ENCODE results near the gene BCL2L14. TPM values are rescaled to one million over a fixed set of nuclear protein-coding genes. Genes with fewer than 3 reads are reported as not detected.

BCL2L14 gene
- total and polyA plus RNA-seq, 2 of the 13 experiments (the other 11 are each of a cell fraction or from before 2014, with no cell fraction given) = 0.11 TPM; not detected in 1

- TF ChIP-seq HES4 (CRISPR knock-in tag; IDR thresholded peaks at IDR 0.05; ENCODE audit: borderline replicate concordance) (no peak), ZNF574 (CRISPR knock-in tag; IDR thresholded peaks at IDR 0.05) (no peak), ZNF547 (CRISPR knock-in tag; IDR thresholded peaks at IDR 0.05) (no peak), NONO (IDR thresholded peaks at IDR 0.05) (no peak), NONO (CRISPR knock-in tag; conservative IDR thresholded peaks at IDR 0.05) (no peak), ZNF619 (CRISPR knock-in tag; IDR thresholded peaks at IDR 0.05) (no peak), HDAC2 (CRISPR knock-in tag; IDR thresholded peaks at IDR 0.05) (no peak), ISL2 (CRISPR knock-in tag; IDR thresholded peaks at IDR 0.05) (no peak), SKI (IDR thresholded peaks at IDR 0.05; ENCODE audit: partially characterized antibody) (peak; percentile 6), NFRKB (IDR thresholded peaks at IDR 0.05) (no peak), ZNF550 (CRISPR knock-in tag; IDR thresholded peaks at IDR 0.05; ENCODE audit: borderline replicate concordance) (no peak), ZSCAN9 (CRISPR knock-in tag; IDR thresholded peaks at IDR 0.05; ENCODE audit: borderline replicate concordance) (peak; percentile 34; the same call in 1 of the 2 replicates), ZNF639 (CRISPR knock-in tag; conservative IDR thresholded peaks at IDR 0.05) (no peak), ARNTL (CRISPR knock-in tag; IDR thresholded peaks at IDR 0.05) (no peak; the same call in 1 of the 2 replicates), ZNF777 (CRISPR knock-in tag; IDR thresholded peaks at IDR 0.05) (no peak), ZNF30 (CRISPR knock-in tag; IDR thresholded peaks at IDR 0.05) (no peak), PRDM10 (CRISPR knock-in tag; IDR thresholded peaks at IDR 0.05; ENCODE audit: low read depth) (no peak), ZSCAN29 (CRISPR knock-in tag; conservative IDR thresholded peaks at IDR 0.05) (no peak), SIX1 (CRISPR knock-in tag; IDR thresholded peaks at IDR 0.05; ENCODE audit: borderline replicate concordance) (no peak), NFE2L2 (IDR thresholded peaks at IDR 0.05; ENCODE audit: low read length) (no peak), CHD2 (IDR thresholded peaks at IDR 0.05; ENCODE audit: low read depth, low read length) (no peak), ZNF7 (CRISPR knock-in tag; IDR thresholded peaks at IDR 0.05) (no peak), NR2F2 (IDR thresholded peaks at IDR 0.05; ENCODE audit: borderline replicate concordance, low read depth) (no peak), HNF4A (CRISPR knock-in tag; IDR thresholded peaks at IDR 0.05) (peak; percentile 44; the same call in 1 of the 2 replicates), ZSCAN20 (CRISPR knock-in tag; IDR thresholded peaks at IDR 0.05; ENCODE audit: borderline replicate concordance) (no peak), SAP130 (CRISPR knock-in tag; IDR thresholded peaks at IDR 0.05; ENCODE audit: low read depth) (peak; percentile 63)
These were observed 11.2 kb downstream of the BCL2L14 start (continued) for GRCh38 chr12:12081836-12082497.
